ENCODE data around the gene PLEKHG4.
A peak's percentile ranks its signal among the peaks of the same experiment; 100 is the strongest.

PLEKHG4 gene

DNA sequence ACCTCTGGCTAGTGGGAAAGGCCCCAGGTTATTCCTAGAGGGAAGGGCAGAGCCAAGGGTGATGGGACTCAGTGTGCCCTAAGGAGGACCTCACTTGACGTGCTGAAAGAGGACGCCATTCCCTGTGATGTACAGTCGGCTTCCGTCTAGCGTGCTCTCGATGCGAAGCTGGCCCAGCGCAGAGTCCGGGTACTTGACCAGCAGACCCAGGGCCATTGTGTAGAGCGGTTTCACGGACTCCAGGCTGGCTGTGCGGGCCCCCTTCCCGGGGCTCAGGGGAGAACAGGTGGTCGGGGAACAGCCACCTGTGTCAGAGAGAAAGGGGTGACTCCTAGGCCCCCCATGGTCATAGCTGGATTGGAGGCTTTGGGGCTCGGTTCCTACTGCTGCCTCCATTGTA, 19.9 kb downstream of the PLEKHG4 start:
- Mint-ChIP-seq H3K4me3 (no peak overlapping the region), H3K36me3 (no peaks in the 10 kb centered on the region), H3K4me1 (no peaks in the 10 kb centered on the region), H3K9me3 (no peaks in the 10 kb centered on the region), H3K27ac (no peak overlapping the region), H3K27me3 (peaks cover 30% of the 10 kb centered on the region)
- CTCF ChIA-PET = no interaction called here
- no peak for DNase-seq

DNA sequence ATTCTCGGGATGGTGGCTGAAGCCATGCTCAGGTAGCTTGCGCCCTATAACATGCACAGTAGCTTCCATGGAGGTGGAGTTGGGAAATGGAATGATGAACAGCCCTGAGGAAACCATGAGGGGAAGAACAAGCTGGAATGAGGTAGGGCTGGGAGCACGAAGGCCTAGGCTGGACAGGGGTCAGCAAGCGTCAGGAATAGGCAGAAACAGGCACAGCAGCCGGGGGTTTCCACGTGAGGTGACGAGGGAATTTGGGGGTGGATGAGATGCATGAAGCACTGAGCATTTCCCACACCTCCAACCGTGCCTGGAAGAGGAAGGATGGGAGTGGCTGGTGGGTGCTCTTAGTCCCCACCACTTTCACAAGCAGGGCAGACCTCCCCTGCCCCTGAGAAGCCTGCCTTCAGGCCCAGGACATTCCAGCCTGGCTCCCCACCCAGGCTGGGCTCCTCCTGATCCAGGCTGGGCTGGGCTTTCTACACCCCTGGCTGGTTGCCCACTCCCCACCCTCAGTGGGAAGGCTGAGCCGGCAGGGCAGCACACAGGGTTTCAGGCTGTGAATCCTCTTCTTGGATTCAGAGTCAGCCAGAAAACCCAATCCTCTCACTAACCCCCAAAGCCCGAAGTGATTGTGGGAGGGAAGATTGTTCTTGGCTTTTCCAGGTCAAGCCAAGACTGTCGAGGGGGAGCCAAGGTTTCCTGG, 21.9 kb downstream of the PLEKHG4 start:
- CTCF ChIA-PET = no interaction called here
- Mint-ChIP-seq H3K36me3 (no peaks in the 10 kb centered on the region), H3K9me3 (no peaks in the 10 kb centered on the region), H3K27ac (no peak overlapping the region), H3K4me1 (no peaks in the 10 kb centered on the region), H3K4me3 (no peak overlapping the region), H3K27me3 (peaks cover 27% of the 10 kb centered on the region)
- no peak for DNase-seq

DNA sequence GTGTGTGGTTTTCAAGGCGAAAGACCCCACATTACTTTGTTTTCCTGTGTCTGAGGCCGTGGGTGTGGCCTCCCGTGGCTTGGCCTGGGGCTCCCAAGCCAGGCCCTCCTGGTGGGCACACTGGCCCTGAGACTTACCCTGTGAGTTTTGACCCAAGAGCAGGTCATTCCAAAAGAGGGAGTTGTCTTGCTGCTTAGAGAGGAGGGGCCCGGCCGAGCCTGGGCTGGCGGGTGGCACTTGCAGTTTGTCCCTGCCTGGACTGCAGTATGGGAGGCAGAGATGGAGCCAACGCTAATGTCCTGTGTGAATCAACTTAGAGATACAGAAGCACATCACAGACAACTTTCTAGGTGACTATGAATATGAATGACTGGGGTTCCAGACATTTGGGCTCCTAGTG, 22.7 kb downstream of the PLEKHG4 start:
- Mint-ChIP-seq H3K4me3 (no peak overlapping the region), H3K27me3 (peaks cover 27% of the 10 kb centered on the region), H3K36me3 (no peaks in the 10 kb centered on the region), H3K27ac (no peak overlapping the region), H3K4me1 (no peaks in the 10 kb centered on the region), H3K9me3 (no peaks in the 10 kb centered on the region)
- DNase-seq = no peak
- CTCF ChIA-PET = no interaction called here

DNA sequence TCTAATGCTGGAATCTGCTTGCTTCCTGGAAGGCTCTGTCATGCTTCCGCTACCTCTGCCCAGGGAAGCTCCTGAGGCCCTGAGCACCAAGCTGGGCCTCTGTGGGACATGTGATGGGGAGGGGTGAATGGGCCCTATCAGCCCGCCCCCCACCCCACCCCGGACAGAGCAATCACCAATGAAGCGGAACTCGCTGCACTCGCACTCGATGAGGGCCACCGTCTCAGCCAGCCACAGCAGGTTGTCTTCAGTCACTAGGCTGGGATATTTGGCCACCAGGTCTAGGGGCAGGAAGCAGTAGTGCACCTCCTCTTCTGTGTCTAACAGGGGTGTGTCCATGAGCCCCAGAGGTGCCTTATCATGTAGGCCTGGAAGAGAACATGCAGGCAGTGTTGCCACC, 23.6 kb downstream of the PLEKHG4 start:
- DNase-seq = no peak
- Mint-ChIP-seq H3K9me3 (no peaks in the 10 kb centered on the region), H3K27me3 (peaks cover 18% of the 10 kb centered on the region), H3K4me1 (no peaks in the 10 kb centered on the region), H3K36me3 (no peaks in the 10 kb centered on the region), H3K27ac (no peak overlapping the region), H3K4me3 (no peak overlapping the region)
- CTCF ChIA-PET = no interaction called here

DNA sequence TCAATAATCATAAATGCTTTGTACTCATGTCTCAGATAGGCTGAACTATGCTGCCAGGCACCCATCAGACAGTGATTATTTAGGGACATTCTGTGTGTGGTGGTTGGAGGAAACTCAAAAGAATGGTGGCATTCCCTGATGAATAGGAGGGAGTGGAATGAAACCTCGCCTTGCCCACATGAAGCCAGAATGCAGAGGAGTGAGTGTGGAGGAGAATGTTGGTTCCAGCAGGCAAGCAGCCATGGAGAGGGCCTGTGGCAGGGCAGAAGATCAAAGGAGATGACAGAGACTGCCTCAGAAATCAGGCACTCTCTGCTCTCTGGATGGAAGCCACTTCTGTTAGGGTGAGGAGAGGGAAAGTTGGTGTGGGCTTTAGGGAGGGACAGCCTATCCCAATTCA, 24.7 kb downstream of the PLEKHG4 start:
- no peak for DNase-seq
- CTCF ChIA-PET = no interaction called here
- H3K4me1 Mint-ChIP-seq = peaks cover 3% of the 10 kb centered on the region
- no peaks in the 10 kb centered on the region for H3K36me3 Mint-ChIP-seq
- no peak overlapping the region for H3K27ac Mint-ChIP-seq
- H3K4me3 Mint-ChIP-seq = no peak overlapping the region
- H3K27me3 Mint-ChIP-seq = peaks cover 13% of the 10 kb centered on the region
- H3K9me3 Mint-ChIP-seq = no peaks in the 10 kb centered on the region

DNA sequence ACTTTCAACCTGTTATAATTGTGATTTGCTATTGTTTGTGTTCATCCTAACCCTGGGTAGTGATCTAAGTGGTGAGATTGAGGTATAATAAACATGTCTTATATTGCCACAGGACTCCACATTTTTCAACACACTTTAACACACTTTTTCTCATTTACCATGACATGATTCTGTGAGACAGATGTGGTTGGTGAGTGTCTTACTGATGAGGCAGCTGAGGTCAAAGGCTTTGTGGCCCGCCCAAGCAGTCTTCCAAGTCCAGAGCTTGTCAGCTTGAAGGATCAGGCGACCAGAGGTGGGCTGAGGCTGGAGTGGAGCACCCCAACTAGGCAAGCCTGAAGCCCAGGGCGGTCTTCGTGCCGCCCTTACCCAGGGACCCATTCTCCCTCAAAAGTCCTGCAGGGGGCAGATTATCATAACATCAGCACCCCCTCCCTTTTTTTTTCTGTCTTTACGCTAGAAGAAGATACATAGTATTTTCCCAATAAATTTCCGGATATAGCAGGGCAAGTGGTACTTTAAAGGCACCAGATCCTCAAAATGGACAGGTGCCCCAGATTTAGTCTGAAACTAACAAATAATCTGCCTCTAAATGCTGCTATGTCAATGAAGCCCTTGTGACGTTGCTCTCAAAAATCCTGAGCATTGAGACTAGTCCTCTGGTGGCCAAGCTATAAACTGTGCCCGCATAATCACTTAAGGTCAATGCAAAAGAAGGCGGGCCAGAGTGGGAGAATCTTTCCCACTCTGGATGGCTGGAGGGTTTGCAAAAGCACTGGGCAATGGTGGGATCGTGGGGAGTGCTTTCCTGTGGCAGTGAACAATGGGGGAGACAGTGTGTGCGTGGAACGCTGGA, 26.1 kb downstream of the PLEKHG4 start:
- H3K36me3 Mint-ChIP-seq = no peaks in the 10 kb centered on the region
- no peak overlapping the region for H3K27ac Mint-ChIP-seq
- no peak for DNase-seq
- CTCF ChIA-PET = no interaction called here
- H3K4me1 Mint-ChIP-seq = peaks cover 3% of the 10 kb centered on the region
- H3K27me3 Mint-ChIP-seq = peaks cover 13% of the 10 kb centered on the region
- H3K9me3 Mint-ChIP-seq = no peaks in the 10 kb centered on the region
- no peak overlapping the region for H3K4me3 Mint-ChIP-seq

DNA sequence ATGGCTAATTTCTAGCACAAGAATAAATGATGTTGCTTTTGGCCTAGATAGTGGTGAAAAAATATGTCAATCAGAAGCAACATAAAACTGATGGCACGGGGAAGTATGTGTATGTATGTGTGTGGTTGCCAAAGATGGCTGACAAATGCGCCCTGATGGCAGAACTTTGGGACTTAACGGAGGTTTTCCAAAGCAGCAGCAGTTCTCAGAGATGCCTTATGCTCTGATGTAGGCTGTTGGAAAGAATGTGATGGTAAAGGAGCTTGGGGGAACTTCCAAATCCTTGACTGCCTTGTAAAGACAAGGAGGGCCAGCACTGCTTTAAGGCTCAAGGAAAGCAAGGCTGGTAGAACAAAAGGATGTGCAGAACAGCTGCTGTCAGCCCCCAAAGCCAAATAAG, 31.2 kb downstream of the PLEKHG4 start:
- Mint-ChIP-seq H3K36me3 (no peaks in the 10 kb centered on the region), H3K4me3 (no peak overlapping the region), H3K27ac (no peak overlapping the region), H3K4me1 (peaks cover 19% of the 10 kb centered on the region), H3K9me3 (no peaks in the 10 kb centered on the region), H3K27me3 (peaks cover 7% of the 10 kb centered on the region)
- DNase-seq = no peak
- CTCF ChIA-PET = interaction anchor here (2.1 kb wide), 1 partner anchor 17 kb away, joined by 5 read pairs; no protein-coding TSS in a partner anchor

DNA sequence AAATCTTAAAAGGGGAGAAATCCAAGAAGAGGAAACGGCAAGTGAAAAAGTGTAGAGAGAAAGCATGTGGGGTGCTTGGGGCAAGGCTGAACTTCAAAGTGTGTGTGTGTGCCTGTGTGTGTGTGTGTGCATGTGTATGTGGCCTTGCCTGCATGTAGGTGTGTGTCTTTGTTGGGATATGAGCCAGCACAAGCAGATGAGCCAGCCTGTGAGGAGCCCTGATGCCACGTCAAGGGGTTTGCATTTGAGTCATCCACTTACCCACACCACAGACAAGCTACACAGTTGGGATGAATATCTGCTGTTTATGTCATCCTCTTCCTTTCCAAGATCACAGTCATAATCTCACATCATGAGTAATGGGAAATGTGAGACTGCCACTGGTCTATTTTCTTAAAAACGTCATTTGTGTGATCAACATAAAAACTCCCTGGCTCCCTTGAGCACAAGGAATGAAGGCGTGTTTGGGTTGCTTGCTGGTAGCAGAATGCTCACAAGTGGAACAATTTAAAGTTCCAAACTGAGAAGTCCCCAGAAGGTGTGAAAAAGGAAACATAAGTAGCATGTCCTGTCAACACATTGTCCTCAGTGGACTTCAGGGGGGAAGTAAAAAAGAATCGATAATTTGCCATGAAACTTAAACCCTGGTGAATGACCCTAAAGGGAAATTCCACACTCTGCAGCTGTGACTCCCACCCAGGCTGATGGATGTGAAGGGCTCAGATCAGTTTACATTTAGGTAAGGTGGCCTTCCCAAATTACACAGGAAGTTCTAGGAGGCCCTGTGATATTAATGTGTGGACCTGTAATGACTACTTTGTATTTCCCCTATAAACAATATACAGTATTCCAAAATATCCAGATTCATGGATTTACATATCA, 32.5 kb downstream of the PLEKHG4 start:
- H3K9me3 Mint-ChIP-seq = no peaks in the 10 kb centered on the region
- H3K27ac Mint-ChIP-seq = peak overlapping the region; percentile 67
- CTCF ChIA-PET = interaction anchor here (1.2 to 2.1 kb wide), 2 partner anchors 16 to 116 kb away, joined by 3 to 5 read pairs; no protein-coding TSS in a partner anchor
- H3K4me3 Mint-ChIP-seq = no peak overlapping the region
- peaks cover 19% of the 10 kb centered on the region for H3K4me1 Mint-ChIP-seq
- peak; percentile 66 for DNase-seq
- H3K36me3 Mint-ChIP-seq = no peaks in the 10 kb centered on the region
- H3K27me3 Mint-ChIP-seq = peaks cover 3% of the 10 kb centered on the region

DNA sequence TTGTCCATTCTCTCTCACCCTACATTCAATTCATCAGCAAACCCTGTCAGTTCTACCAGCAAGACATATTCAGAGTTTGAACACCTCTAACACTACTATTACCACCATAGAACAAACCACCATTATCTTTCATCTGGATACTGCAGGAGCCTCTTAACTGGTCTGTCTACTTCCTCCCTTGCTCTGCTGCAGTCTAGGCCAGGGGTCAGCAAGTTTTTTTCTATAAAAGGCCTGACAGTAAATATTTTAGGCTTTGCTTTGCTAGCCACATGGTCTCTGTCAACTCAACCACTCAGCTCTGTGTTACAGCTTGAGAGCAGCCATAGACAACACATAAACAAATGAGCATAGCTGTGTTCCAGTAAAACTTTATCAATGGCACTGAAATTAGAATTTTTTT, 33.4 kb downstream of the PLEKHG4 start:
- H3K36me3 Mint-ChIP-seq = no peaks in the 10 kb centered on the region
- no peak overlapping the region for H3K4me3 Mint-ChIP-seq
- peaks cover 3% of the 10 kb centered on the region for H3K27me3 Mint-ChIP-seq
- no peaks in the 10 kb centered on the region for H3K9me3 Mint-ChIP-seq
- peaks cover 19% of the 10 kb centered on the region for H3K4me1 Mint-ChIP-seq
- CTCF ChIA-PET = interaction anchor here (1.0 to 1.2 kb wide), 2 partner anchors 35 to 115 kb away, joined by 3 read pairs; no protein-coding TSS in a partner anchor
- H3K27ac Mint-ChIP-seq = no peak overlapping the region
- DNase-seq = no peak

DNA sequence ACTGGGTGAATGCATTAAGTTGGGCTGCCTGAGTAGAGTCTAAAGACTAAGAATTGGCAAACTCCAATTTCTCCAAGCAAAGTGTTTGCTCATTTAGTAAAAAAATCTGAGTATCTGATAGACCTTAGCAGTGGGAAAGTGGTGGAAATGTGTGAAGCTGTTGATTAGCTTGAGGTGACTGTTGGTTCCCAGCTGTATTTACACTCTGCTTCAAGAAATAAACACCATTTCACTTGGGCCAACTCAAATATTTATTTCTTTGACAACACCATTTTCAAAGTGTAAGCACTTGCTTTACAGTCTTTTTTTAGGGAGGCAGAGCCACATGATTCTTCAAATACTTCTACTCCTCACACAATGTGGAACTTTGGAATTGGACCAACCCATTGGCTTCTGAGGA, 38.5 kb downstream of the PLEKHG4 start:
- Mint-ChIP-seq H3K9me3 (no peaks in the 10 kb centered on the region), H3K27ac (no peak overlapping the region), H3K27me3 (peaks cover 28% of the 10 kb centered on the region), H3K4me3 (no peak overlapping the region), H3K36me3 (no peaks in the 10 kb centered on the region), H3K4me1 (no peaks in the 10 kb centered on the region)
- no peak for DNase-seq
- CTCF ChIA-PET = no interaction called here

DNA sequence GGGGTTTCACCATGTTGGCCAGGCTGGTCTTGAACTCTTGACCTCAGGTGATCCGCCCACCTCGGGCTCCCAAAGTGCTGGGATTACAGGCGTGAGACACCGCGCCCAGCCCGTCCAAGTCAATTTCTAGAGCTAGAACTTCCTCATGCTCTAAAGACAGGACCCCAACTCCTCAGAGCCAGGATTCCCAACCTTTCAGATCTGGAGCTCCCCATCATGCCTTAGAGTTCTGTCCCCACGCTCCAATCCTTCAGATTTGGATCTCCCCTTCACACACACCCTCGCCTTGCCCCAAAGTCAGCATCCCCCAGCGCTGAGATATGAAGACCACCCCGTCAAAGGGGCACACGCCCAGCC, 46.8 kb downstream of the PLEKHG4 start:
- H3K36me3 Mint-ChIP-seq = peaks cover 2% of the 10 kb centered on the region
- no peak for DNase-seq
- peaks cover 61% of the 10 kb centered on the region for H3K27me3 Mint-ChIP-seq
- no peaks in the 10 kb centered on the region for H3K9me3 Mint-ChIP-seq
- peaks cover 8% of the 10 kb centered on the region for H3K4me1 Mint-ChIP-seq
- H3K27ac Mint-ChIP-seq = no peak overlapping the region
- peak overlapping the region; percentile 73 for H3K4me3 Mint-ChIP-seq
- CTCF ChIA-PET = interaction anchor here (1.2 to 2.7 kb wide), 4 partner anchors 10 to 66 kb away, joined by 3 to 10 read pairs (median 6); no protein-coding TSS in a partner anchor

DNA sequence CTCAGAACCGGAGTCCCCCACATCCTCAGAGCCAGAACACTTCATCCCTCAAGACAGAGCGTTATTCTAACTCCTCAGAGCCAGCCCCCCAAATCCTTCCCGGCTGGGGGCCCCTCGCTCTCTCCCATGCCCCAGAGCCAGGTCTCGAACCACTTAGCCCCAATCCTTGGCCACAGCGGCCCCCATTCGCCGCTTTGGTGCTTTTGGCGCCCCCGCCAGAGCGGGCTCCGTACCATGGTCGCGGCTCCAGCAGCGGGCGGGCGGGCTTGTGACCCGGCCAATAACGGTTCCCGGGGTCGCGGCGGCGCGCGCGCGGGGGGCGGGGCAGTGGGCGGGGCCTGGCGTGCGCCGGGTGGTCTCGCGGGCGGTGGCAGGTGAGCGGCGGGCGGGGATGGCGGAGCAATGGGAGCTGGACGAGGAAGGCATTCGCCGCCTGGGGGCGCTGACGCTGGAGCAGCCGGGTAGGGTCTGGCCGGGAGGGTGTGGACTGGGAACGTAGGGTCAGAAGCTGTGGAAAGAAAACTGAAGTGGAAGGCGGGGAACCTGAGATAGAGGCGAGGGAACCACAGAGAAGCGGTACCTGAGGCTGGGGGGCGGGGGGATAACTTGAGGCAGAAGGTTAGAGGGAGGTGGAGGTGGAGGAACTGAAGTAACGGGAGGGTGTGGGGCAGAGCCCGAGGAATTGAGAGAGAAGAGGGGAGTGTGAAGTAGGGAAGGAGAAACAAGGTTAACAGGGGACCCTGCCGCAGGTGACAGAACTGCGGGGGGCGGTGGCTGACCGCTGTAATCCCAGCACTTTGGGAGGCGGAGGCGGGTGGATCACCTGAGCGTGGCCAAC, 47.4 kb downstream of the PLEKHG4 start, which contains the start of the genes KCTD19 and LRRC36:
Gene KCTD19, minus strand, starts transcription at position 270 of the 838 bp plus-strand sequence. Its CDS starts 34 bp downstream, at position 236.
Gene LRRC36, plus strand, starts transcription at position 344 of the 838 bp plus-strand sequence. Its CDS starts 48 bp downstream, at position 392.
- peaks cover 2% of the 10 kb centered on the region for H3K36me3 Mint-ChIP-seq
- H3K4me1 Mint-ChIP-seq = peaks cover 8% of the 10 kb centered on the region
- H3K9me3 Mint-ChIP-seq = no peaks in the 10 kb centered on the region
- no peak within 1 kb of the TSS for H3K27ac Mint-ChIP-seq
- peak; percentile 60 for DNase-seq
- H3K4me3 Mint-ChIP-seq = peak within 1 kb of the TSS; percentile 73
- H3K27me3 Mint-ChIP-seq = peaks cover 57% of the 10 kb centered on the region
- CTCF ChIA-PET = interaction anchor here (0.6 to 2.7 kb wide), 10 partner anchors 8 to 139 kb away, joined by 3 to 10 read pairs (median 4); no protein-coding TSS in a partner anchor

DNA sequence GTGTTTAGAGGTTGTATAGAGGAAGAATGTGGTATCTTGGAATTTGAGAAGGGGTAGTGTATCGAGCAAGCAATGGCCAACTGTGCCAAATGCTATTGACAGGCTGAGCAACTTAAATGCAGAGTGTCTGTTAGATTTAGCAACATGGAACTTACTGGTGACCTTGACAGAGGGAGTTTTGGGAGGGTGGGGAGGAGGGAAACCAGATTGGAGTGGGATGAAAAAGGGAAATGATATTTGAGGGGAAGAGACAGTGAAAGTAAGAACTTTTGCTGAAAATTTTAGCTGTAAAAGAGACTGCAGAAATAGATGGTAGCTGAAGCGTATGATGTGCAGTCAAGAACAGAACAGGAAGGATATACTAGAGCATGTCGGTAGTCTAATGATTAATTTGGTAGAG, 48.4 kb downstream of the PLEKHG4 start:
- CTCF ChIA-PET = interaction anchor here (0.6 to 2.7 kb wide), 6 partner anchors 9 to 67 kb away, joined by 3 to 10 read pairs (median 5); no protein-coding TSS in a partner anchor
- Mint-ChIP-seq H3K27me3 (peaks cover 50% of the 10 kb centered on the region), H3K36me3 (peaks cover 2% of the 10 kb centered on the region), H3K4me1 (peaks cover 8% of the 10 kb centered on the region), H3K9me3 (no peaks in the 10 kb centered on the region), H3K4me3 (no peak overlapping the region), H3K27ac (no peak overlapping the region)
- no peak for DNase-seq
